OCI-LY3 (cell line): Measurements from ENCODE around the gene EGF.

ENCODE experiments used
- H2AFZ ChIP-seq: fragments of 200-600, 300-600 bp; shearing (Covaris generic); 2 replicates; pipeline ENCODE4 v1.6.0; 2014; ENCODE audit warnings: antibody characterized with exemption, low read depth, low read length
- H3K27ac ChIP-seq: fragments of 200-600, 300-600 bp; sonication (generic); 2 replicates; pipeline ENCODE4 v1.5.1; 2014; ENCODE audit warnings: mild to moderate bottlenecking, low read length, moderate library complexity, mixed read lengths
- H3K27me3 ChIP-seq: fragments of 200-600, 300-600 bp; sonication (generic); 2 replicates; pipeline ENCODE4 v1.6.1; 2014; ENCODE audit warnings: low read depth, low read length, mixed read lengths
- H3K36me3 ChIP-seq: fragments of 200-600, 300-600 bp; sonication (generic); replicated peaks from 2 replicates; pipeline ENCODE3; 2014; ENCODE audit warnings: low read depth, low read length, mixed read lengths
- H3K4me1 ChIP-seq: fragments of 300-600, 200-600 bp; sonication (generic); 2 replicates; pipeline ENCODE4 v1.6.1; 2014; ENCODE audit warnings: low read length, mixed read lengths
- H3K4me2 ChIP-seq: fragments of 200-600, 300-600 bp; sonication (generic); 2 replicates; pipeline ENCODE4 v1.6.1; 2014; ENCODE audit warnings: low read length, mixed read lengths
- H3K4me3 ChIP-seq: fragments of 300-600, 200-600 bp; sonication (generic); 2 replicates; pipeline ENCODE4 v1.5.1; 2014; ENCODE audit warnings: antibody characterized with exemption, mild to moderate bottlenecking, low read length, moderate library complexity
- H3K79me2 ChIP-seq: fragments of 300-600, 200-600 bp; shearing (Covaris generic); 2 replicates; pipeline ENCODE4 v1.6.1; 2014; ENCODE audit warnings: mild to moderate bottlenecking, low read length, mixed read lengths
- H3K9ac ChIP-seq: fragments of 300-600, 200-600 bp; shearing (Covaris generic); 2 replicates; pipeline ENCODE4 v1.6.0; 2014; ENCODE audit warnings: mild to moderate bottlenecking, low read length, moderate library complexity
- H3K9me3 ChIP-seq: fragments of 200-600, 300-600 bp; shearing (Covaris generic); 2 replicates; pipeline ENCODE4 v1.6.1; 2014; ENCODE audit warnings: low read length, mixed read lengths; ENCODE audit not compliant: insufficient read depth
- H4K20me1 ChIP-seq: fragments of 200-600, 300-600 bp; sonication (generic); 2 replicates; pipeline ENCODE4 v1.6.1; 2016; ENCODE audit warnings: low read length, mixed read lengths; ENCODE audit not compliant: insufficient read depth
- EZH2phosphoT487 ChIP-seq: fragments of 200-600 bp; shearing (Covaris generic); IDR thresholded peaks from 2 replicates; pipeline ENCODE4 v1.6.1; 2018; ENCODE audit warnings: antibody characterized with exemption, mixed run types, low read depth
- TF ChIP-seq, protein P1 (sequence below): fragments of 200-600, 300-600 bp; sonication (generic); IDR thresholded peaks from 2 replicates; pipeline ENCODE4 v1.5.1; 2014; ENCODE audit warnings: antibody characterized with exemption, low read length, low read depth

Gene EGF

DNA sequence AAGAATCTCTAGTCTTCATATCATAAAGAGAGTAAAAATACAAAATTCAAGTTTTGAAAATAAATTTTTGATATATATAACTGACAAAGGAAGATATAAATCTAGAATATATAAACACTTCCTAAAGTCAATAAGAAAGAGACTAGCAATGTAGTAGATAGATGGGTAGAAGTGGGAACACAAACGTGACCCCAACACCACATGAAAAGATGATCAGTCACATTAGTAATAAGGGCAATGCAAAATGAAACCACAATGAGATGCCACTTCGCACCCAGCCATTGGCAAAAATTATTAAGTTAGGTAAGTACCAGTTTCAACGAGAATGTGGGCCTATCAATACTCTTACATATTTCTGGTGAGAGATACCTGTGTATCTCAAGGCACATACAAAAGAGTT lies 106.5 kb downstream of the EGF start:
- no peaks in the 10 kb centered on the region for H3K36me3 ChIP-seq
- TF ChIP-seq, protein P1, sequence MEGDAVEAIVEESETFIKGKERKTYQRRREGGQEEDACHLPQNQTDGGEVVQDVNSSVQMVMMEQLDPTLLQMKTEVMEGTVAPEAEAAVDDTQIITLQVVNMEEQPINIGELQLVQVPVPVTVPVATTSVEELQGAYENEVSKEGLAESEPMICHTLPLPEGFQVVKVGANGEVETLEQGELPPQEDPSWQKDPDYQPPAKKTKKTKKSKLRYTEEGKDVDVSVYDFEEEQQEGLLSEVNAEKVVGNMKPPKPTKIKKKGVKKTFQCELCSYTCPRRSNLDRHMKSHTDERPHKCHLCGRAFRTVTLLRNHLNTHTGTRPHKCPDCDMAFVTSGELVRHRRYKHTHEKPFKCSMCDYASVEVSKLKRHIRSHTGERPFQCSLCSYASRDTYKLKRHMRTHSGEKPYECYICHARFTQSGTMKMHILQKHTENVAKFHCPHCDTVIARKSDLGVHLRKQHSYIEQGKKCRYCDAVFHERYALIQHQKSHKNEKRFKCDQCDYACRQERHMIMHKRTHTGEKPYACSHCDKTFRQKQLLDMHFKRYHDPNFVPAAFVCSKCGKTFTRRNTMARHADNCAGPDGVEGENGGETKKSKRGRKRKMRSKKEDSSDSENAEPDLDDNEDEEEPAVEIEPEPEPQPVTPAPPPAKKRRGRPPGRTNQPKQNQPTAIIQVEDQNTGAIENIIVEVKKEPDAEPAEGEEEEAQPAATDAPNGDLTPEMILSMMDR, result no peak
- TF ChIP-seq EZH2phosphoT487, result no peak
- no peaks in the 10 kb centered on the region for H3K4me1 ChIP-seq
- no peaks in the 10 kb centered on the region for H3K27me3 ChIP-seq
- no peaks in the 10 kb centered on the region for H3K9me3 ChIP-seq
- H4K20me1 ChIP-seq, result no peaks in the 10 kb centered on the region
- no peak overlapping the region for H3K9ac ChIP-seq
- H3K4me2 ChIP-seq, result no peak overlapping the region
- no peak overlapping the region for H3K27ac ChIP-seq
- H3K79me2 ChIP-seq, result no peaks in the 10 kb centered on the region
- no peak overlapping the region for H3K4me3 ChIP-seq
- H2AFZ ChIP-seq, result no peak overlapping the region

GRCh38 chr4:110020139-110020538 lies 107.5 kb downstream of the EGF start:
- no peaks in the 10 kb centered on the region for H4K20me1 ChIP-seq
- no peak overlapping the region for H3K27ac ChIP-seq
- no peaks in the 10 kb centered on the region for H3K79me2 ChIP-seq
- no peak overlapping the region for H3K4me3 ChIP-seq
- H3K4me2 ChIP-seq, result no peak overlapping the region
- TF ChIP-seq, protein P1, result no peak
- no peak for TF ChIP-seq EZH2phosphoT487
- H3K27me3 ChIP-seq, result no peaks in the 10 kb centered on the region
- no peak overlapping the region for H3K9ac ChIP-seq
- H3K9me3 ChIP-seq, result no peaks in the 10 kb centered on the region
- no peaks in the 10 kb centered on the region for H3K4me1 ChIP-seq
- H2AFZ ChIP-seq, result no peak overlapping the region
- no peaks in the 10 kb centered on the region for H3K36me3 ChIP-seq

DNA sequence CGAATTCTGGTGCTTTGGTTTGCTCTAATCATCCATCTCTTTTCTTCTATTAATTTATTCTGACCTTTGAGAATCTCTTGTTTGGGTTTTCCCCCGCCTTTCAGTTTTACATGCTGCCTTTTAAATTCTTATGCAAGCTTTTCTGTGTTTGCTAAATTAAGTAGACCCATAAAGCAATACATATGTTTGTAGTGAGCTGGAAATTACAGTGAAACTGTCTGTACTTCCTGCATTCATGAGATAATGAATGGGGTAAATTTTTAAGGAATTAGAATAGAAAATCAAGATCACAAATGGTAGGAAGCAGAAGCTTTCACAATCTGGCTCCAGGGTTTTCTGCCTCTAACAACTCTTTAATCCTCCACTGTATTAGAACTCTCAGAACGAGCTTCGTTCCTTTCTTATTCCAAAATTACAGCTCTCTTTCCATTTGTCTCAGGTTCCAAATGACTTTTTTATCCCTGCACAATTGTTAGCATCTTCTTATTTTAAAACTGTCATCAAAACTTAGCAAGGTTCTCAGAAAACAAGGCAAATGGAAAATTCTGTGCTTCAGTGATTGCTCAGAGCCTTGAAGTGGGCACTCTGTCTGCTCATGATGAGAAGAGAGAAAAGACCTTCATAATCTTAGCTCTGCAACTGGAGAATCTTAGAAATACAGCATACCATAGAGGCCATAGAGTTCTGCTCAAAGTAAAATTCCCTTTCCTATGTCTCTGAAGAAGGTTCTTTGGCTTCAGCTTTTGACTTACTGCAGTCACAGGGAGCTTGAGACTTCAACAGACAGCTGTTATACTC lies 108.2 kb downstream of the EGF start:
- H4K20me1 ChIP-seq, result no peaks in the 10 kb centered on the region
- 0 out of 2 replicates have a peak, but pooled peaks cover 2% of the 10 kb centered on the region for H3K27me3 ChIP-seq
- TF ChIP-seq, protein P1, result no peak
- no peak for TF ChIP-seq EZH2phosphoT487
- H3K9me3 ChIP-seq, result no peaks in the 10 kb centered on the region
- H3K9ac ChIP-seq, result no peak overlapping the region
- H3K79me2 ChIP-seq, result no peaks in the 10 kb centered on the region
- no peaks in the 10 kb centered on the region for H3K4me1 ChIP-seq
- no peak overlapping the region for H3K4me3 ChIP-seq
- no peak overlapping the region for H3K4me2 ChIP-seq
- H2AFZ ChIP-seq, result no peak overlapping the region
- H3K27ac ChIP-seq, result no peak overlapping the region
- H3K36me3 ChIP-seq, result no peaks in the 10 kb centered on the region

GRCh38 chr4:110022457-110022856 lies 109.8 kb downstream of the EGF start:
- no peak overlapping the region for H3K27ac ChIP-seq
- H3K27me3 ChIP-seq, result peaks cover 13% of the 10 kb centered on the region
- H3K79me2 ChIP-seq, result no peaks in the 10 kb centered on the region
- H3K36me3 ChIP-seq, result no peaks in the 10 kb centered on the region
- no peak overlapping the region for H3K9ac ChIP-seq
- H4K20me1 ChIP-seq, result no peaks in the 10 kb centered on the region
- TF ChIP-seq EZH2phosphoT487, result no peak
- TF ChIP-seq, protein P1, result no peak
- H3K4me3 ChIP-seq, result no peak overlapping the region
- H3K9me3 ChIP-seq, result no peaks in the 10 kb centered on the region
- H3K4me2 ChIP-seq, result no peak overlapping the region
- H3K4me1 ChIP-seq, result no peaks in the 10 kb centered on the region
- H2AFZ ChIP-seq, result no peak overlapping the region
